Prostate gland (tissue), 2 donors: Measurements from ENCODE around the gene GPR15LG. TPM values are rescaled to one million over a fixed set of nuclear protein-coding genes. Genes with fewer than 3 reads are reported as not detected.

ENCODE experiments used
- DNase-seq: peaks from one replicate; pipeline ENCODE4 v3.0.0-alpha.2; 2019; ENCODE audit warnings: low spot score
- H3K27ac ChIP-seq, 2 donors: fragments of 200-600 bp; sonication (generic); 2 replicates each; pipeline ENCODE4 v1.5.1; 2017 to 2019
- H3K27me3 ChIP-seq: fragments of 200-600 bp; sonication (generic); replicated peaks from 2 replicates; pipeline ENCODE4 v1.5.1; 2019; ENCODE audit not compliant: insufficient read depth
- H3K36me3 ChIP-seq, 2 donors: fragments of 200-600 bp; sonication (generic); 1 replicate in 1 of 2; 2 replicates in 1 of 2; pipeline versions ENCODE4 v1.5.1 to v1.8.1; 2017 to 2019
- H3K4me1 ChIP-seq: fragments of 200-600 bp; sonication (generic); replicated peaks from 2 replicates; pipeline ENCODE4 v1.5.1; 2019
- H3K4me3 ChIP-seq, 2 donors: fragments of 200-600 bp; sonication (generic); 2 replicates each; pipeline ENCODE4 v1.5.1; 2017 to 2019
- H3K9me3 ChIP-seq: fragments of 200-600 bp; sonication (generic); 2 replicates; pipeline ENCODE4 v1.5.1; 2017
- POLR2A ChIP-seq: fragments of 450-650 bp; IDR thresholded peaks from one replicate; pipeline ENCODE4 v1.6.1; 2016; ENCODE audit warnings: antibody characterized with exemption, mild to moderate bottlenecking
- POLR2AphosphoS5 ChIP-seq: sonication (generic); formaldehyde crosslinking; IDR thresholded peaks from one replicate; pipeline ENCODE4 v1.6.1; 2017; ENCODE audit warnings: antibody characterized with exemption
- WGBS: methylation state at CpG from one replicate; pipeline ENCODE4 v1.1.5; 2018; 5-methylcytosine and 5-hydroxymethylcytosine counted together
- intact Hi-C: fragments of 100-400 bp; cut with DNase I; formaldehyde crosslinking; loops from one replicate; pipeline ENCODE4 v1.14.2; 2022
- total RNA-seq, 2 donors: library from RNA; depleted of rRNA; stranded (reverse); fragments of >200 nt; gene quantifications; one replicate each; pipeline ENCODE4 v1.1.0, GENCODE V29; 2016
- TF ChIP-seq, protein P1 (sequence below), 4 experiments: fragments of 200-600 bp in 2 of 4; fragments of 450-650 bp in 2 of 4; sonication (generic) in 2 of 4; IDR thresholded peaks; 1 replicate in 3 of 4; 2 replicates in 1 of 4; pipeline ENCODE4 v1.5.1; 2016 to 2019; ENCODE audit warnings: antibody characterized with exemption in 4 of 4, mild to moderate bottlenecking in 2 of 4, moderate library complexity in 2 of 4

GPR15LG gene
- total RNA-seq, 2 donors from 2014 or later: 3.1 TPM; not detected in 1

DNA sequence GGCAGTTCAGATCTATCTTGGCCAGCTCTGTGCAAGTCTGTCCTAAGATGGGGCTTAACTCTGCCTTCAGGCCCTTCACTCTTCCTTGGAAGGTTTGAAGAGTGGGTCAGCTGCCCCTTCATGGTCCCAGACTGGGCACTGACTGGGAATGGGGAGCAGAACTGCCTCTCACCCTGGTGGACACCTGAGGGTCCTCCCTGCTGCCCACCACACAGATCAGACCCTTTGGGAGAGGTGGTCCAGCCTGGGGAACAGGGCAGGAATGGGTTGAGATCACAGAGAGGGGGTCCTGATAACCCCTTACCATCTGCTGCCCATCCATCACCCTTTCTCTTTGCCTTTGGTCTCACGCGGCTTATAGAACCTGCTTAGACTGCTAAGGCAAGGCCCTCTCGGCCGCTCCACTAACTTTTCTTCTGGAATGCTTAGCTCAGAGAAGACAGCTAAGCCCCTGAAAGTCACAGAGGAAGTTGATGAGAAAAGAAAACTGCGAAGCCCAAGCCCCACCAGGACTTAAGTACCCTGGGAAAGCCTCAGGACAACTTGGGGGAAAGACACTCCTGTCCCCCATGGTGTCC, 20.3 kb downstream of the GPR15LG start:
- WGBS: 29% methylated on average over 5 of the region's 5 CpGs
- Histone ChIP-seq H3K9me3 (no peaks in the 10 kb centered on the region), H3K36me3 (no peaks in the 10 kb centered on the region), H3K27me3 (peaks cover 5% of the 10 kb centered on the region), H3K27ac (no peak overlapping the region), H3K4me3 (peak overlapping the region; percentile 33 to 42), H3K4me1 (no peaks in the 10 kb centered on the region)
- intact Hi-C loops: no loop called here
- TF ChIP-seq, protein P1, sequence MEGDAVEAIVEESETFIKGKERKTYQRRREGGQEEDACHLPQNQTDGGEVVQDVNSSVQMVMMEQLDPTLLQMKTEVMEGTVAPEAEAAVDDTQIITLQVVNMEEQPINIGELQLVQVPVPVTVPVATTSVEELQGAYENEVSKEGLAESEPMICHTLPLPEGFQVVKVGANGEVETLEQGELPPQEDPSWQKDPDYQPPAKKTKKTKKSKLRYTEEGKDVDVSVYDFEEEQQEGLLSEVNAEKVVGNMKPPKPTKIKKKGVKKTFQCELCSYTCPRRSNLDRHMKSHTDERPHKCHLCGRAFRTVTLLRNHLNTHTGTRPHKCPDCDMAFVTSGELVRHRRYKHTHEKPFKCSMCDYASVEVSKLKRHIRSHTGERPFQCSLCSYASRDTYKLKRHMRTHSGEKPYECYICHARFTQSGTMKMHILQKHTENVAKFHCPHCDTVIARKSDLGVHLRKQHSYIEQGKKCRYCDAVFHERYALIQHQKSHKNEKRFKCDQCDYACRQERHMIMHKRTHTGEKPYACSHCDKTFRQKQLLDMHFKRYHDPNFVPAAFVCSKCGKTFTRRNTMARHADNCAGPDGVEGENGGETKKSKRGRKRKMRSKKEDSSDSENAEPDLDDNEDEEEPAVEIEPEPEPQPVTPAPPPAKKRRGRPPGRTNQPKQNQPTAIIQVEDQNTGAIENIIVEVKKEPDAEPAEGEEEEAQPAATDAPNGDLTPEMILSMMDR (IDR thresholded peaks at IDR 0.05): no peak
- TF ChIP-seq POLR2A (no peak), POLR2AphosphoS5 (no peak)
- DNase-seq: no peak

DNA sequence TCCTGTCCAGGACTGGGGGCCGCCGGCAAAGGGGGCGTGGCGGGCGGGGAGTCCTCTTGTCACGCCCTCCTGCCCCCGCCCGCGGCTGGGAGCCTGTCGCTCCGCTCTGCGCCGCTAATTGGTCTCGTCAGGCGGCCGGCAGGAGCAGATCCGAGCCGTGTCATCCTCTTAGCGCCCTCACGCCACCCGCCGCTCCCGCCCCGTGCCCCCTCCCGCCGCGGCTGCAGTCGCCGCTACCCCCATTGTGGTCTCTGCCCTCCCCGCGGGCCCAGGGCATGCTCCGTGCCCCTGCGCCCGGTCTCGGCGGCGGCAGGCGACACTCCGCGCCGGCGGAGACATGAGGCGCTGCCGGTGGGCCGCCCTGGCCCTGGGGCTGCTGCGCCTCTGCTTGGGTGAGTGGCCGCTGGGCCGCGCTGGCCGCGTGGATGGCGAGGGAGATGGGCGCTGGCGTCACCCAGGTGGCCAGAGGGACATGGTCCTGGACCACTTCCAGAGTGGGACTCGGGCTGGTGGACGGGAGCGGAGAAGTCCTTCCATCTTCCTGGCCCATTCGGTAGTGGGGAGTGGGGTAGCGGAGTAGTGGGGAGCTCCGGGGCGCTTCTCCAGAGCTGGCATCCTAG, 20.9 kb downstream of the GPR15LG start, which contains the start of gene CDHR1:
Gene CDHR1 (plus strand): TSS at position 114 of the 620 bp plus-strand sequence. CDS start 224 bp downstream, at position 338.
- intact Hi-C loops: no loop called here
- DNase-seq: no peak
- H3K27ac ChIP-seq: no peak within 1 kb of the TSS
- TF ChIP-seq POLR2AphosphoS5 (no peak), POLR2A (no peak)
- TF ChIP-seq, protein P1 (IDR thresholded peaks at IDR 0.05): no peak
- H3K4me3 ChIP-seq: peak within 1 kb of the TSS; percentile 33 to 42
- no peaks in the 10 kb centered on the region for H3K36me3 ChIP-seq
- H3K4me1 ChIP-seq: no peaks in the 10 kb centered on the region
- H3K9me3 ChIP-seq: no peaks in the 10 kb centered on the region
- peaks cover 5% of the 10 kb centered on the region for H3K27me3 ChIP-seq
- WGBS: 1% methylated on average over 30 of the region's 61 CpGs

DNA sequence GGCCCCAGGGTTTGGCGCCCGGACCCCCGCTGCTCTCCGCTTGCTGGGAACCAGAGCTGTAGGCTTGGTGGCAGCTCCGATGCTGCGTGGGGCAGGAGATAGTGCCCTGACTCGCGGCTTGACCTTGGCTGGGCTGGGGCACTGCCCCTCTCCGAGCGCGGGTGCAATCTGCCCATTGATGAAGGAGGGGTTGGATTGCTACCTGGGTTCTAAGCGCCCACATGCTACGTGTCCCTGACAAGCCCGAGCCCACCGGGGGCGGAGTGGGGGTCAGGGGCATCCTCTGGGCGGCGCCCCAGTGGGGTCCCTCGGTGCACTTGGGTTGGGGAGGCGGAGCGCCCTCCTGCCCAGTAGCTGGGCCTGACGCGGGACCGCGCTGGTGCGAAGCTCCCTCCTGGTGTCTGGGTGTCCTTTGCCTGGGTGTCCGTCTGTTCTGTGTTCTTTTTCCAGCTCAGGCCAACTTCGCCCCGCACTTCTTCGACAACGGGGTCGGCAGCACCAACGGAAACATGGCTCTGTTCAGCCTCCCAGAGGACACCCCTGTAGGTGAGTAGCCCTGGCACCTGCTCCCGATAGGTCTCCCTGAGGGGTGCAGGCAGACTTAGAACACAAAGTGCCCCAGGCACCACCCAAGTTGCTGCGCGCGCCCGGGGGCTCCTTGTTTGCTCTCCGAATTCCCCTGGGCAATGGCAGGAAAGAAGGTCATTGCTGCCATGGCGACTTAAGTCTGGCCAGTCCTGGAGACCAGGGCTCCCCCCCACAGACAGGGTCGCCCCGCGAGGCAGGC, 21.6 kb downstream of the GPR15LG start:
- Histone ChIP-seq H3K9me3 (no peaks in the 10 kb centered on the region), H3K27ac (no peak overlapping the region), H3K36me3 (no peaks in the 10 kb centered on the region), H3K4me1 (no peaks in the 10 kb centered on the region), H3K27me3 (peaks cover 5% of the 10 kb centered on the region), H3K4me3 (peak overlapping the region; percentile 33 to 42)
- no peak for DNase-seq
- WGBS: 25% methylated on average over 43 of the region's 43 CpGs
- intact Hi-C loops: no loop called here
- no peak for TF ChIP-seq POLR2AphosphoS5
- TF ChIP-seq, protein P1 (IDR thresholded peaks at IDR 0.05): no peak
- no peak for TF ChIP-seq POLR2A

DNA sequence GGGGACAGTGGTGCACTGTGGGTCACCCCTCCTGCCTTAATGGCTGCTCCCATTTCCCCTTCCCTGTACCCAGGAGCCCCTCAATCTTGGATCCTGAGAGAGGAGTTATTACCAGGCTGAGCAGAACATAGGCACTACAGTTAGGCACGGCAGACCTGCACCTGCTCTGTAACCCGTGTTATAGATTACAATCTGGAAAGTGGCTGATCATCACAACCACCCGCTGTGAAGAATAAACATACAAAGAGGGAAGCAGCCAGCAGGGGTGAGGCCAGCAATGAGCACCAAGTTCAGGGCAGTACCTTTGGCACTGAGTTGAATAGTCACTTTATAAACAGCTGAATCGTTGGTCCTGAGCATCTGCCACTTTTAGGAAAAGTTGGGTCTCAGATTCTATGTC, 22.5 kb downstream of the GPR15LG start:
- no peaks in the 10 kb centered on the region for H3K9me3 ChIP-seq
- DNase-seq: no peak
- intact Hi-C loops: no loop called here
- TF ChIP-seq POLR2AphosphoS5 (no peak), POLR2A (no peak)
- TF ChIP-seq, protein P1 (IDR thresholded peaks at IDR 0.05): no peak
- no peaks in the 10 kb centered on the region for H3K4me1 ChIP-seq
- H3K36me3 ChIP-seq: no peaks in the 10 kb centered on the region
- H3K4me3 ChIP-seq: no peak overlapping the region
- WGBS: 15% methylated on average over 4 of the region's 4 CpGs
- no peak overlapping the region for H3K27ac ChIP-seq
- peaks cover 5% of the 10 kb centered on the region for H3K27me3 ChIP-seq
